COR-L47 (cell line): ENCODE results near the gene SPOP.

ENCODE experiments used
- DNase-seq: peaks from one replicate; lab custom pipeline; 2025; lab: John Stamatoyannopoulos, UW

SPOP gene

GRCh38 chr17:49549691-49550678, 127.9 kb downstream of the SPOP start:
- no peak for DNase-seq

- no peak for DNase-seq
Observed at GRCh38 chr17:49549311-49549605, 128.6 kb downstream of the SPOP start.
